HG03103 (cell line): ENCODE measurements around the gene SORCS2.

ENCODE experiments used
- ATAC-seq: cut with Tn5 transposase; IDR thresholded peaks from one replicate; pipeline ENCODE4 v1.9.1; 2021; ENCODE audit warnings: low read depth; ENCODE audit not compliant: unreplicated experiment

Gene SORCS2

DNA sequence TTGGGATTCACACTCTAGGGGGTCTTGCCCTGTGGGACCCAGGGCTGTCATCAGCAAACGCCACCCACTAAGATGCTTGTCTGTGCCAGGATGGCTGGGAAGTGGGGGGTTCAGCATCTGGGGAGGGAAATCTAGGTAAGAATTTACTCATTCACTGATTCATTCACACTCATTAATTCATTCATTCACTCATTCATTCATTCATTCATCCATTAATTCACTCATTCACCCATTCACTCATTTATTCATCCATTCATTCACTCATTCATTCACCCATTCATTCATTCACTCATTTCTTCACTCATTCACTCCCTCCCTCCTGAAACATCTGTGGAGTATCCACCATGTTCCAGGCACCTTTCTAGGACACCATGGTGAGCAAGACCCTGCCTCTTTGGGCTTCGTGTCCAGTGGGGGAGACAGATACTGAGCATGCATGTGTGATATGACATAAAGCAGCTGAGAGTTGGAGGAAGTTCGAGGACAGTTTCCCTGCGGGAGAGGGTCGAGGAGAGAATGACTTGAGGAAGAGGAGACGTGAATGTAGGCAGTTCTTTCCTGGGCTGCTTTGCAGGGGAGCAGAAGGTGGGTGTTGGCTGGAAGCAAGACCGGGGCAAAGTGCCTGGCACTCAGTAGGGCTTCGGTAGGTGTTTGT, 90.6 kb downstream of the SORCS2 start:
- no peak for ATAC-seq

DNA sequence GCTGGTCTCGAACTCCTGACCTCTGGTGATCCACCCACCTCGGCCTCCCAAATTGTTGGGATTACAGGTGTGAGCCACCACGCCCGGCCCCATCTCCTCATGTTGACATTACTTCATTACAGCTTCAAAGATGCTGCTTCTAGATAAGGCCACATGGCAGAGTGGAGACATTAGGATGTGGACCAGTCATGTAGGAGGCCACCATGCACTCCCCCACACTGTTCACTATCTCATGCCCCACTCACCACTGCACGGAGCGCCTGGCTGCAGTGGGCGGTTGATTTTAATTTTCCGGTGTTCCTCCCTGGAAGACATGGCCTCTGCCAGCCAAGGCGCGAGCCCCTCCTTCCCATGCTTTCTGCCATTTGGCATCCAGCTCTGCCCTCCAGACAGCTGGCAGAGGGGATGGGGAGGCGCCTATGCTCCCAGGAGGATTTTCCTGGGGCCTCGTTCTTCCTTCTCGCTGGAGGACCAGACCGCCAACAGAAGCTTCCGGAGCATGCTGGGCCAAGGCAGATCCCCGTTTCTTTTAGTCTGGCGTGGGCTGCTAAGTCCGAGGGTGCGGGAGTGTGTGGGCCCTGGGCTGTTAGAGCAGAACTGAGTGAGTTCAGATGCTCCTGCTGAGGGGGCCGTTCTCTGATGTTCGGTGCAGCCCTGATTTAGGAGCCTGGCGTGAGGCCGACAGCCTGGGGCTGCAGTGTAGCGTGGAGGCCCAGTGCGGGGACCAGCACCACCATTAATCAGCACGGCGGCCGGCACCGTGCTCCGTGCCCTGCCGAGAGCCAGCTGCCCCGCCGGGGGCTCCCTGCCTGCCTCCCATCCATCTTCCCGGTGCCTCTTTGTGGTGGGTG, 93.1 kb downstream of the SORCS2 start:
- ATAC-seq = no peak

- ATAC-seq = no peak
These were observed 93.8 kb downstream of the SORCS2 start for GRCh38 chr4:7286170-7286569.

DNA sequence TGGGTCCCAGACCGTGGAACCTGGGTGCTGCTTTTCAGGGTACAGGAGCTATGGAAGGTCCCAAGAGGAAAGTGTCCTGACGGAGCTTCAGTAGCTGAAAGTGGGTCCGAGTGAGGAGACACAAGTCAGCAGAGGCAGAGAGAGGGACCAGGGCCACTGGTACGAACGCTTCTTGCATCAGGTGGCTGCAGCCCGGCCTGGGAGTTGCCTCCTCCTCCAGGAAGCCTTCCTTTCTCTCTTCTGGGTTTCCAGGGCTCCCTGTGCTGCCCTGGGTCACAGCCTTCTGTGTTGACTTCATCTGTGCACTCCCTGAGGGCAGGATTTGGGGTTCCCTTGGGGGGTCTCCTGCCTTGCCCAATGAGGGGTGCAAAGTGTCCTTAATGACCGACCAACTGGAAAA, 94.5 kb downstream of the SORCS2 start:
- no peak for ATAC-seq

DNA sequence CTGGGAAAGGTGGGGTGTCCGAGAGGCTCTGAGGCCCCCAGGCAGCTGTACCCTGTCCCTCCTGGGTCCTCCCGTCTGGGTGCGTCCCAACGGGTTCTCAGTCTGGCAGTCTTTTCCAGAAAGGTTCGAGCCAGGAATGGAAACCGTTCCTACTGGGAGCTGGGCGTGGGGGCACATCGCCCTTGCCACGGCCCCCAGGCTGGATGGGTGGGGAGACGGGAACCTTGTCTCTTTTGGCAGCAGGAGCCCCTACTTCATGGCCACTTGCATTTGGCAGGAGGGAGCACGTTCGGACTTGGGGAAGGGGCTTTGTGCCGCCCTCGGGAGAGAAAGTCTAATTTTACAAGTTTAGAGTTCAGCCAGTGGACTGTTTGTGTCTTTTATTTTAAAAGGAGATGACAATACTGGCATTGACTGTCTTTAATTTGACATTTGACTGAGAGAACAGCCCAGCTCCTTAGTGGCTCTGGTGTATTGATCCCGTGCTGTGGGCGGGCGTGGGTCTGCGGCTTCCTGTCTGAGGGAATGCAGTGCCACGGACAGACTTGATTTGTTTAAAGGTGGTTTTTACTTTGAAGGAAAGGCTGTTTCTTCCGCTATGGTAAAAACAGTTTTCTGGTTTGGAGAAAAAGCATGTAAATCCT, 95.1 kb downstream of the SORCS2 start:
- no peak for ATAC-seq

DNA sequence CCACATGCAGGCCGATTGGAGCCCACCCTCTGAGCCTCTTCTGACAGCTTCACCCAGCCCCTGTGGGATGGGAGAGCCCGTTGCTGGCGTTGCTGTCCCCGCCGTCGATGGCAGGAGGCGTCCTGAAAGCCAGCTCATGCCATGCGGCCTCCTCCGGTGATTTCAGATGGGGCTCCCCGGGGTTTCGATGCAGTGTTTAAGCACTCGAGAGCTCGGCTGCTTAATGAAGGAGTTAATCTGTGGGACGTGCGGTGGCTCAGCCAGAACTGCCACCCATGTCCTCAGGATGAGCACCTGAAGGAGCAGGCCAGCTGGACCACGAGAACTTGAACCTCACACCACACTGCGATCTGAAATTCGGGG, 95.6 kb downstream of the SORCS2 start:
- ATAC-seq = no peak

DNA sequence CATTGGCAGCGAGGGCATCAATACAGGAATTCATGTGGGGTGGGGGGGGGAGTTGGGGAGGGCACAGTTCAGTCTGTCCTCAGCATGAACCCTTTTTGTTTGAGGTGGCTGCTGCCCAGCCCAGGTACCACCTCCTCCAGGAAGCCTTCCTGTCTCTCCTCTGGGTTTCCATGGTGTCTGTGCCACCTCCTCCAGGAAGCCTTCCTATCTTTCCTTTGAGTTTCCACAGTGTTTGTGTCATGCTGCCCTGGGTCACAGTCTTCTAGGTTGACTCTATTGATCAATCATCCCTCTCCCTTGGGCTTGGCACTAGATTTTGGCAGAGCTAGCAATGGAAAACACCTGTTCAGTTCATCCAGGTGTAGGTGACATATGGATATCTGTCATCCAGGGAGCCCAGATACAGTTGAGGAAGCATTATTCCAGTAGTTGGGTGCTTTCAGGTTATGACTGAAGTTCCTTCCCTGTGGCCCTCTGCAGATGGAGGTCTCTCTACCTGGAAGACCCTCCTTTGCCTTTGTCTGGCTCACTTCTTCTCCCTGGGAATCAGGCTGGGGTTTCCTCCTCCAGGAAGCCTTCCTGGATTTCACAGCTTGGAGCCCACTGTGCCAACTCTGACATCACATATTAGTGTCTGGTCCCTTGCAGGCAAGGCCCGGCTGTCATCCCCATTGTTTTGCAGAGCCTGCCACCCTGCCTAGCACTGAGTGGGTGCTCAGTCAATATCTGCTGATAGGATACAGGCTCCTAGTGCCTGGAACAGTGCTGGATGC, 96.6 kb downstream of the SORCS2 start:
- ATAC-seq = no peak

DNA sequence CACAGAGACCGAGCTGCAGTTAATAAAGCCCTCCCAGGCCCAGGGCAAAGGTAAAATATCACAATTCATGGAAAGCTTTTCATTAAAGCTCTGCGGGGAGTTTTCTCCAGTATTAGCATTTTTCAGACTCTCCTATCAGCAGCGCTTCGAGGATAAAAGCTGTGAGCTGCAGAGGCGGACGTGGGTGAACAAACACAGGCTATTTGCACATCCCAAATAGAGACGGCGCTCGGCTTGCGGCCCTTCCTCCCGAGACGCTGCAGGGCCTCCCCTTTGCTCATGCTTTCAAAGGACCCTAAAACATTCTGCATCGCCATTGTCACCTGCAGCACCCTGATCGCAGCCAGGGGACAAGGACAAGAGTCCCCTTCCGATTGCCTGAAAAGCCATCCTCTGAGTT, 97.3 kb downstream of the SORCS2 start:
- ATAC-seq = no peak

GRCh38 chr4:7291372-7292114, 99.2 kb downstream of the SORCS2 start:
- no peak for ATAC-seq

GRCh38 chr4:7293703-7294102, 101.4 kb downstream of the SORCS2 start:
- ATAC-seq = no peak

DNA sequence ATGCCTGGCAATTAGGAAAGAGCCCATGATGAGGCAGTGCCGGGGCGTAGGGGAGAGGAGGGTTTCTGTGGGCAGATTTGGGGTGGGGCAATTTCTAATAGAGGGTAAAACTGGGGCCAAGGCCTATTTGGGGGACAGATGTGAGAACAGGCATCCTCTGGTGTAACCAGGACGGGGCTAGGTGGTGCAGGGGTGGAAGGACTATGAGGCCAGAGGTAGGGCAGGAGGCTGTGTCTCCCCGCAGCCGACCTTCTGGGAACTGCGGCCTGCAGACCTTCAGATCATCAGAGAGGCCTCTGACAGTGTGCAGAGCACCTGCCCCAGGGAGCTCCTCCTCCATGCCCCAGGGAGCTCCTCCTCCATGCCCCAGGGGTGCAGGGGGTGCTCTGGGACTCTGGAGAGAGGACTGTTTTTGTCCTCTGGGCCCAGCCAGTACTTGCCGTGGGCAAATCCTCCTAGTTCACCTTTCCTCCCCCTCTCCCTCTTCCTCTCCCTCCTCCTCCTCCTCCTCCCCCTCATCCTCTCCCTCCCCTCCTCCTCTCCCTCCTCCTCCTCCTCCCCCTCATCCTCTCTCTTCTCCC, 101.9 kb downstream of the SORCS2 start:
- ATAC-seq = no peak

DNA sequence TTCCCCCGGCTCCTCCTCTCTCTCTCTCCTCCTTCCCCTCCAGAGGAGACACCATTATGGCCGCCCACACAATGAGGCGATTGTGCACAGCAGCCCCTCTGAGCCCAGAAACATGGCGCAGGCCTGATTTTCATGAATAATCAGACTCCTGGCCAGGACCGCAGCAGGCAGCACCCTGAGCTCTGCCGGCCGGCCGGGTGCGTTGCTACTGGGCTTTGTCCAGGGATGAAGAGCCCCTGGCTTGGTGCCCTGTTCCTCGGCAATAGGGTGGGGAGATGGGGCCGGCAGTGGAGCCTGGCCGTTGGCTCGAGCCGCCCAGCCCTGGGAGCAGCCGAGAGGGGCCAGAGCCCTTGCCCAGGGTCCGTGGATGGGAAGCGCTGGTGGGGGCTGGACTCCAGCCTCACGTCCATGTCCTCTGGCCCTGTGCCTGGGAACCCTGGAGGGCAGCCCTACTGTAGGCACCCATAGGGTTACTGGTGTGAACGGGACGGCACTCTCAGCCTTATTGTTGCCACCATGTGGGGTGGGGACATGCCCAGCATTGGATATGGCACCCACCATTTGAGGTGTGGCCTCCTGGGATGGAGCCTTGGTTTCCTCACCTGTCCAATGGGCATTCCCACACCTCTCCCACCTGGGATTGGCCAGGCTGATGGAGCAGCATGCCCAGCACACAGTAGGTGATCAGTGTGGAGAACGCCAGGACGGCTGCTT, 103.0 kb downstream of the SORCS2 start:
- no peak for ATAC-seq

DNA sequence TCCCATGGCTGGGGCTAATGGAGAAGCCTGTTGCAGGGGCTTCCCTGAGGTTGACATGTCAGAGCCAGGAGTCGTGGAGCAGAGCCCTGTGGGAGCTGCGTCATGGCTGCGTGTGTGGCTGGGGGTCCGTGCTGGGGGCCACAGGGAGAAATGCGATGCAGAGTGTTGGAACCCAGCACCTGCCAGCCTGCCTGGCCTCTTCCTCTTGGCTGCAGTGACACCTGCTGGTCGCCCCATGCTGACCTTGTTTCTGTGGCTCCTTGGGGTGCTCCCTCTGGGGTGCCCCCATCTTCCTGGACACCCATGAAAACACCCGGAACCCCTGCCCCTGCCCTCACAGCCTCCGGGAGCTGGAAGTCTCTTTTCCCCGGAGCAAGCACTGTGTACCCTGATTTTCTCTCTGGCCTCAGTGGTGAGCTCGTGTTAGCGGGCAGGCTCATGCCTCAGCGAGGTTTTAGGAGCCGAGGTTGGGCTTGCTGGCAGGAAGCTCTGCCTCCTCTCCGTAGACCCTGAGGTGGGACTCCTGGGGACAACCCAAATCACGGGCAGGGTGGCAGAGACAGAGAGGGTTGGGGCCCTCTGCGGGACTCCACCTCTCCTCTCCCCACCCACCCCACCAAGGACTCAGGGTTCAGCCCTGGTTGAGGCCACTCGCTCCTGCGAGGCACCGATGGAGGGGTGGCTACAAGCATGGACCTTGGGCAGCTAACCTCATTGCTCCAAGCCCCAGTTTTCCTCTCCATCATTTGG, 103.7 kb downstream of the SORCS2 start:
- no peak for ATAC-seq

DNA sequence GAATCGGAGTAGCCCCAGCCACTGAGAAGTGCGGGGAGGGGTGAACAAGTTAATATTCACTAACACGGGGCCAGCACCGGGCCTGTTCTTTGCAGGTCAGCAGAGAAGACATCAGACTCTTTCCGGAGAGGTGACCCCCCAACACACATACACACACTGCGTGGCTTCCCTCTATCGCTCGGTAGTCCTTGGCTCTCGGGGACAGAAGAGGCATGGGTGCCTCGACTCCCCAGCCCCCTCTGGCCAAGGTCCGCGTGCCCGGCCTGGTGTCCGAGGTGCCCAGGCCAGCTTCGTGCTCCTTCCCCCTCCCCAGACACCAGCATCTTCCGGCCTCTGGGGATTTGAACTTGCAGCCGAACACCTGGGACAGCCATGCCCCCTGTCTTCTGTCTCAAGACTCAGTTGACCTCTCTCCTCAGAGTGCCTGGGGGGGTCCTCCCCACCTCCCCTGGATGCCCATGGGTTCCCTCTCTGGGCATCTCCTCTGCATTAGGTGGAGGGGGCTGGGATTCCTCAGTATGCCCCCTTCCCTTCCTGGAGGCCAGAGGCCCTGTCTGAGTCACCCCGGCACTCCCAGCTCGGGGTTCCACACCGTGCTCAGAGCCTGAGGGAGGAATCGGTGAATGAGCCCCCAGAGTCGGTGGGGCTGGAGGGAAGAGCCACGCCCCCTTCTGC, 104.5 kb downstream of the SORCS2 start:
- ATAC-seq = no peak

- no peak for ATAC-seq
These were observed 105.0 kb downstream of the SORCS2 start for GRCh38 chr4:7297374-7297773.

DNA sequence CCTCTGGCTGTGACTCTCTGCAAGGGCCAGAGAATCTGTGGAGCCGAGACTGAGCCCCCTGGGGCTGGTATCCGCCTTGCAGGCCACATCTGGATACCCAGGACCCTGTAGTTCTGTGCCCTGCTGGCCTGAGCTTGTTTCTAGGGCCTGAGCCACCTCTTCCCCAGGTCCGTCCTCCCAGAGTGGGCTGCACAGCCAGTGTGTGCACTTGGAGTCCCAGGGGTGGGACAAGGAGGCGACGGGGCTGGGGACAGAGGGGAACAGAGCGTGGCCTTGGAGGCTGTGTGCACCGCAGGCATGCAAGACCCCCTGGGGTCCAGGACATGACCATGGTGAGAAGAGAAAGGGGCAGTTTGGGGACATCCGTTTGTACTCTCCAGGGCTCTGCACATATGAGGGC, 105.5 kb downstream of the SORCS2 start:
- no peak for ATAC-seq

DNA sequence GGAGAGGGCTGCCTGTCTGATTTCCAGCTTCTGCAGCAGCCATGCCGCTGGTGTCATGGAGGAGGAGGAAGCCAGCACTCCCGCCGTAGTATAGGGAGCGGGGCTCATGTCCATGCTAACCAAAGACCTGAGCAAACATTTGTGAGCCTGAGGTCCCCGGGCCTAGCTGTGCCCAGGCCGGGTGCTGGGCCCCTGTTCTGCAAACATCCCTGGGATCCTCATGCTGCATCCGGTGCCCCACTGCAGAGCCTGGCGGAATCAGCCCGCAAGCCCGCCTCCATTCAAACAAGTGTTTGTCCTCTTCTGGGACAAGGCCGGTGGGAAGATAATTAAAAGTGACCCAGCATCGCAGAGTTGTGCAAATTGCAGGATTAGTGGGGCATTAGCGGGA, 106.3 kb downstream of the SORCS2 start:
- no peak for ATAC-seq
